ENCODE measurements around the gene RFX3.

The RFX3 gene

GRCh38 chr9:3464033-3464638, 61.7 kb downstream of the RFX3 start:
- no peak overlapping the region for H3K4me3 ChIP-seq (ENCODE audit: low read depth in 1 of 2, low read length in 2 of 2)
- no peak for DNase-seq
- no peak for ATAC-seq (ENCODE audit: insufficient read depth, low read depth)
- peaks cover 2% of the 10 kb centered on the region; the same call in 1 of the 2 replicates for H3K79me2 ChIP-seq (ENCODE audit: insufficient read depth, low read length)
- no peaks in the 10 kb centered on the region for H3K27me3 ChIP-seq (ENCODE audit: insufficient read depth, low read length, poor library complexity)
- H3K4me2 ChIP-seq (ENCODE audit: insufficient read depth, low read length) = no peak overlapping the region
- peaks cover under 1% of the 10 kb centered on the region; the same call in 1 of the 2 replicates for H3K4me1 ChIP-seq (ENCODE audit: insufficient read depth, low read length)
- H2AFZ ChIP-seq (ENCODE audit: low read depth, low read length) = no peak overlapping the region
- H3K36me3 ChIP-seq (ENCODE audit: insufficient read depth, low read length) = no peaks in the 10 kb centered on the region
- no peaks in the 10 kb centered on the region for H4K20me1 ChIP-seq (ENCODE audit: insufficient read depth, low read length)
- H3K27ac ChIP-seq (ENCODE audit: low read length) = no peak overlapping the region
- TF ChIP-seq CTCF (IDR thresholded peaks at IDR 0.05; ENCODE audit: borderline replicate concordance, extremely low read depth, low read length, poor library complexity, severe bottlenecking) (no peak), EZH2 (IDR thresholded peaks at IDR 0.05; ENCODE audit: borderline replicate concordance, low read depth, low read length, severe bottlenecking) (no peak)
- no peak overlapping the region for H3K9ac ChIP-seq (ENCODE audit: low read depth, low read length)
- H3K9me3 ChIP-seq (ENCODE audit: insufficient read depth, low read length, severe bottlenecking) = no peaks in the 10 kb centered on the region

GRCh38 chr9:3458806-3459475, 66.9 kb downstream of the RFX3 start:
- Histone ChIP-seq H3K9me3 (ENCODE audit: insufficient read depth, low read length, severe bottlenecking) (no peaks in the 10 kb centered on the region), H3K79me2 (ENCODE audit: insufficient read depth, low read length) (0 out of 2 replicates have a peak, but pooled peaks cover 2% of the 10 kb centered on the region), H3K27ac (ENCODE audit: low read length) (no peak overlapping the region), H3K4me2 (ENCODE audit: insufficient read depth, low read length) (no peak overlapping the region), H3K4me1 (ENCODE audit: insufficient read depth, low read length) (peaks cover 6% of the 10 kb centered on the region; the same call in 1 of the 2 replicates), H2AFZ (ENCODE audit: low read depth, low read length) (no peak overlapping the region), H3K27me3 (ENCODE audit: insufficient read depth, low read length, poor library complexity) (no peaks in the 10 kb centered on the region), H3K4me3 (ENCODE audit: low read depth in 1 of 2, low read length in 2 of 2) (no peak overlapping the region), H3K36me3 (ENCODE audit: insufficient read depth, low read length) (no peaks in the 10 kb centered on the region), H3K9ac (ENCODE audit: low read depth, low read length) (no peak overlapping the region), H4K20me1 (ENCODE audit: insufficient read depth, low read length) (no peaks in the 10 kb centered on the region)
- TF ChIP-seq EZH2 (IDR thresholded peaks at IDR 0.05; ENCODE audit: borderline replicate concordance, low read depth, low read length, severe bottlenecking) = no peak
- TF ChIP-seq CTCF (IDR thresholded peaks at IDR 0.05; ENCODE audit: borderline replicate concordance, extremely low read depth, low read length, poor library complexity, severe bottlenecking) = no peak
- DNase-seq (no peak), ATAC-seq (ENCODE audit: insufficient read depth, low read depth) (no peak)

GRCh38 chr9:3457175-3457574, 68.6 kb downstream of the RFX3 start:
- DNase-seq (no peak), ATAC-seq (ENCODE audit: insufficient read depth, low read depth) (no peak)
- TF ChIP-seq EZH2 (IDR thresholded peaks at IDR 0.05; ENCODE audit: borderline replicate concordance, low read depth, low read length, severe bottlenecking) (no peak), CTCF (IDR thresholded peaks at IDR 0.05; ENCODE audit: borderline replicate concordance, extremely low read depth, low read length, poor library complexity, severe bottlenecking) (no peak)

More at GRCh38 chr9:3457175-3457574, 68.6 kb downstream of the RFX3 start:
- H3K36me3 ChIP-seq (ENCODE audit: insufficient read depth, low read length) = no peaks in the 10 kb centered on the region
- no peaks in the 10 kb centered on the region for H4K20me1 ChIP-seq (ENCODE audit: insufficient read depth, low read length)
- no peak overlapping the region for H3K4me3 ChIP-seq (ENCODE audit: low read depth in 1 of 2, low read length in 2 of 2)
- H3K9me3 ChIP-seq (ENCODE audit: insufficient read depth, low read length, severe bottlenecking) = no peaks in the 10 kb centered on the region
- no peak overlapping the region for H3K4me2 ChIP-seq (ENCODE audit: insufficient read depth, low read length)
- H3K27me3 ChIP-seq (ENCODE audit: insufficient read depth, low read length, poor library complexity) = no peaks in the 10 kb centered on the region
- H3K4me1 ChIP-seq (ENCODE audit: insufficient read depth, low read length) = peaks cover 6% of the 10 kb centered on the region; the same call in 1 of the 2 replicates
- H3K27ac ChIP-seq (ENCODE audit: low read length) = no peak overlapping the region
- no peak overlapping the region for H3K9ac ChIP-seq (ENCODE audit: low read depth, low read length)
- no peak overlapping the region for H2AFZ ChIP-seq (ENCODE audit: low read depth, low read length)
- no peaks in the 10 kb centered on the region for H3K79me2 ChIP-seq (ENCODE audit: insufficient read depth, low read length)
